GM21576 (cell line): Measurements from ENCODE around the gene RTP3.
"Not testable (repeated sequence)": the region's sequence is repeated elsewhere in the genome, so short reads cannot be mapped to it uniquely, and the experiment has no call there.

Experiments
- ATAC-seq: cut with Tn5 transposase; IDR thresholded peaks from one replicate; pipeline ENCODE4 v1.9.1; 2021; ENCODE audit warnings: mild to moderate bottlenecking, moderate library complexity; ENCODE audit not compliant: unreplicated experiment

RTP3 gene

GRCh38 chr3:46517016-46517783 is 19.4 kb downstream of the RTP3 start:
- no peak for ATAC-seq

- no peak for ATAC-seq
Measured at GRCh38 chr3:46517784-46518181, 20.0 kb downstream of the RTP3 start.

DNA sequence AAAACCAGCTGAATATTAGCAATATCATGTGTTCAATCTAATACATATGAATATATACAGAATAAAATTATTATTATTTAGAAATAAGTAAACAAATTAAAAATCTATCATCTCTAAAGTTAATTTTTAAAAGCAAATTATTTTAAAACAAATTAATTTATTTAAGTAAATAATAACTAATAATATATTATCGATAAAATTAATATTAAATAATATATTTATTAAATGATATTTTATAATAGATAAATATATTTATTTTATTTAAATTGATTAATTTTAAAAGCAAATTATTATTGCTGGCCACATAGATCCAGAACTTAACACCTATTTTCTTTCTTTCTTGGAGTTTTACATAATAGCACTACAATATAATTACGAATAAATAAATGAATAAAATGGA is 22.2 kb downstream of the RTP3 start:
- no peak for ATAC-seq

DNA sequence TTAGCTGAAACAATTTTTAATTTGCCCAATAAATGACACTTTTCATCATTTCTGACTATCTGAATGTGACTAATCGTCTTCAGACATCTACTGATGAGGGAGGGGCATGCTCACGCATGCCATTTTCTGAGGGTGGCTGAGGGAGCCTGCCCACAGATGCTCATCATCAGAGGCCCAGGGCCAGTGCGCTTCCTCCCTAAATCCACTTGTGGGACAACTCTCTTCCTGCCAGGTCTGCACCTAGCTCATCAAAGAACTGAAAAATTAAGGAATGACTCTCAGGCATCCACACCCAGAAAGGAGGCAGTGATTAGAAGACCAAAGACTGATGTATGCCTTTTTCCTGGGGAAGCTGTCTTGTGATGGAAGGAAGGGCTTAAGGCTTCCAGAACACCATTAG is 22.8 kb downstream of the RTP3 start:
- ATAC-seq = no peak

DNA sequence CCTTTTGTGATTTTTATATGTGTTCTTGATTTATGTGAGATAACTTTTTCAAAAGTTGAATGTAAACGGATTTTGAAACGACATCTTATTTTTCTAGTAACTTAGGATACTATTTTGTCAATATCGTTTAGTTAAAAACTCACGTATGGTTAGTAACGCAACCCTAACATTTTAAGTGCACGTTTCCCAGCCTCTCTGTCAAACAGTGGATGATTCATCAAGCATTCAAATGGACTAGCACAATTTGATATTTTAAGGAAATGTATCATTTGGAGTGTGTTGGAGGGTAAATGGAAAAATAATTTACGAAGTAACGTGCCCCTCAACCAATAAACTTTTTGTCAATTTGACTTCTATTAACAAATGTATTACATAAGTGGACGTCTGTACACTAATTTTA is 23.3 kb downstream of the RTP3 start:
- ATAC-seq = no peak

DNA sequence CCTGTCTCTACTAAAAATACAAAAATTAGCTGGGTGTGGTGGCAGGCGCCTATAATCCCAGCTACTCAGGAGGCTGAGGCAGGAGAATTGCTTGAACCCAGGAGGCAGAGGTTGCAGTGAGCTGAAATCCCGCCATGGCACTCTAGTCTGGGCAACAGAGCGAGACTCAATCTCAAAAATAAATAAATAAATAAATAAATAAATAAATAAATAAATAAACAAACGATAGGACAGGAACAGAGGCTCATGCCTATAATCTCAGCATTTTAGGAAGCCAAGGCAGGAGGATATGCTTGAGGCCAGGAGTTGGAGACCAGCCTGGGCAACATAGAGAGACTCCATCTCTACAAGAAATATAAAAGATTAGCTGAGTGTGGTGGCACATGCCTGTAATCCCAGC is 24.4 kb downstream of the RTP3 start:
- not testable (repeated sequence) for ATAC-seq

GRCh38 chr3:46523556-46523955 is 25.8 kb downstream of the RTP3 start:
- ATAC-seq = no peak

DNA sequence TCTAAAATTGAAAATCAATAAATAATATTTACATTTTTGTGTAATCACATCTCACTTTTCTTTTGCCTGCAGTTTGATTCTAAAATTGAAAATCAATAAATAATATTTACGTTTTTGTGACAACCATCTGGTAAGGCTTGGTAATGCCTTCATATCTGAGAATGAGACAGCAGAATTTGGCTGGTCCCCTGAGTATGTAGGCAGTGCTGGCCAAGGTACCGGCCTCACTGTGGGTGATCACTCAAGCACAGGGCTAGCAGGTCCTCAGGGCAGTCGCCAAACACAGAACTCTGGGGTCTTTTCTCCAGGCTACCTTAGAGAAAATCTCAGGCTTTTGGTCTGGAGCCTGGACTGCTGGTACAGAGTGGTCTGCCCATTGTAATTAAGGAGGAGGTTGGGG is 26.2 kb downstream of the RTP3 start:
- no peak for ATAC-seq

DNA sequence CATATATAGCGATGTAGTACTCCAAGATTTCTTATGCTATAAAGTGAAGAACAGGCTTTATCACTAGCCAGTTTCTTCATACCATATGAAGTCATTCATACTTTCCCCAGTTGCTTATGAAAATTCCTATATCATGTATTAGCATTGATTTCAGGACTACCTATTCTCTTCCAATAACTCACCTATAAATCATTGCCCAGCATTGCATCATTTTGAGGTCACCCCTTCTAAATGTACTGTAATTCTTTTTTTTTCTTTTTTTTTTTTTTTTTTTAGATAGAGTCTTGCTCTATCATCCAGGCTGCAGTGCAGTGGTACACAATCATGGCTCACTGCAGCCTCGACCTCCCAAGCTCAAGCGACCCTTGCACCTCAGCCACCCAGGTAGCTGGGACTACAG is 27.1 kb downstream of the RTP3 start:
- ATAC-seq = no peak

DNA sequence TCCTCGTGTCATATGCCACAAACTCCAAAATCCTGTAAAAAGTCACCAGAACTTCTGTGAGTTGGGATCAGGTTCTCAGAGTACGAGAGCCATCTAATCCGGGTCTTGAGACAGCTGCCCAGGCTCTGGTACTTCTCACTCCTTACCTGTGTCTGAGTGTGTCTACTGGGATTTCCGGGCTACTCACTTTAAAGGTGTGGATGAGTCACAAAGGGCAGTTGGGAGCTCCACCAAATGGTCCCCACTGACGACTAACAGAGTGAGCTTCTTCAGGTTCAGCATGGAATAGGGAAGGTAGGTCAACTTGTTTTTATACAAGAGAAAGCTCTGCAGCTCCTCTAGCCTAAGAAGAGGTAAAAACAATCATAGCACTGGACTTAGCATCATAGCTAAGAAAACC is 29.5 kb downstream of the RTP3 start:
- no peak for ATAC-seq

DNA sequence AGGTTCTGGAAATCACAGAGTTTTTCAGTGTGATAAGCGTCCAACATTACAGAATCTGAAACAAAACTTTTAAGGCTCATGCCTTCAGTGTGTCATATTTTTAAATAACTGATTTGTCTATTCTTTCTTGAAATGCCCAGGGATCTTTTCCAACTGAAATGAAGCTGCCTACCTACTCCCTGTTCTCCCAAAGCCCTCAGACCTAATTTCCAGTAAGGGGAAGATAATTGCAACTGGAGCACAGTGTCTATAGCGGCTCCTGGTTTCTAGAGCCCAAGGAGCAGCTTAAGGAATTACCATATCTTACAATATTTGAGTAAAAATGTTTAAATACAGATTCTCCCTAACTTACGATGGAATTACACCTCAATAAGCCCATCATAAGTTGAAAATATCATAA is 35.3 kb downstream of the RTP3 start:
- no peak for ATAC-seq

DNA sequence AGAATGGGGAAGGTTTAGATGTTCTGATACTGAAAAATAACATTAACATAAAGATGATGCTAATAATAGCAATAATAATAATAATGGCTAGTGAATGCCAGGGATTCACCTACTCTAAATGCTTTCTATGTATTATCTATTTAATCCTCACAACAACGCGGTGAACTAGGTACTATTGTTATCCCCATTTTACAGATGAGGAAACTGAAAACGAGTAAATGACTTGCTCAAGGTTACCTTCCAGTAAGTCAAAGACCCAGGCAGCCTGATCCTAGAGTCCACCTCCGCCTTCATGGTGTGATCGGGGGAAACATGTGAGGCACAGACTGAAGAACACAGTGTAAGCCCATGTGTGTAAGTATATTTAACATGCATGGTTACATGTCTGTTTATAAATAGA is 38.0 kb downstream of the RTP3 start:
- no peak for ATAC-seq

GRCh38 chr3:46536758-46537157 is 39.0 kb downstream of the RTP3 start:
- ATAC-seq = no peak

DNA sequence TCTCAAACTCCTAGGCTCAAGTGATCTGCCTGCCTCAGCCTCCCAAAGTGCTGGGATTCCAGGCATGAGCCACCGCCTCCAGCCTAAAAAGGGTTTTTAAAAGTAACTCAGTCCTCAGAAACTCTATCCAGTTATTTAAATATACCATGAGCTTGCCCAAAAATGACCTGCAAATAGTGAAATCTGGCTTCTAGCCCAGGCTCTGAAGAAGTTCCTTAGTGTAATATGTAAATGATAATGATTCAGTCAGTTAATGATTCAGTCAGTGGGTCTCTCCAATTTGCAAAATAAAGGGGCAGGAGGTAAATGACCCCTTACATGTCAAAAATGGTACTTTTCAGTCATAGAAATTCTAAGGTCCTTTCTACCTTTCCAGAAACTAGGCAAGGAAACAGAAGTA is 39.5 kb downstream of the RTP3 start:
- ATAC-seq = no peak

DNA sequence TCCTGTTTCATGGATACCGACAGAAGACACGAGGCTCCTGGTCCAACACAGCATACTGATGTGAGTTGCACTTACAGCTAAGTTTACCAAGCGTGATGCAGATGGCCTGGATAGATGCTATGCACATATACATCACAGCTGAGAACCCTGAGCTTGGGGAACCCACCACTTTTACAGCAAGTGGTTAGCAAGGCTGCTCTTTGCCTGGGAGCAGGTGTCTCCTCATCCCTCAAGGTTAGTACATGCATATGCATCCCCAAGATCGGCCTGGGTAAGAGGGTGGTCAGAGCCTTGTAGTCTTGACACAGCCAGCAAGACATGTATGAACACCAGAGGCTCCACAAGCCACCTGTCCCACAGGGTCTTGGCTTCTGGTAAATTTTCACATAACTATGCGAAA is 40.0 kb downstream of the RTP3 start:
- ATAC-seq = no peak

- ATAC-seq = not testable (repeated sequence)
Measured at GRCh38 chr3:46538425-46538802, 40.6 kb downstream of the RTP3 start.

GRCh38 chr3:46538803-46539442 is 41.1 kb downstream of the RTP3 start:
- peak; percentile 85 for ATAC-seq

DNA sequence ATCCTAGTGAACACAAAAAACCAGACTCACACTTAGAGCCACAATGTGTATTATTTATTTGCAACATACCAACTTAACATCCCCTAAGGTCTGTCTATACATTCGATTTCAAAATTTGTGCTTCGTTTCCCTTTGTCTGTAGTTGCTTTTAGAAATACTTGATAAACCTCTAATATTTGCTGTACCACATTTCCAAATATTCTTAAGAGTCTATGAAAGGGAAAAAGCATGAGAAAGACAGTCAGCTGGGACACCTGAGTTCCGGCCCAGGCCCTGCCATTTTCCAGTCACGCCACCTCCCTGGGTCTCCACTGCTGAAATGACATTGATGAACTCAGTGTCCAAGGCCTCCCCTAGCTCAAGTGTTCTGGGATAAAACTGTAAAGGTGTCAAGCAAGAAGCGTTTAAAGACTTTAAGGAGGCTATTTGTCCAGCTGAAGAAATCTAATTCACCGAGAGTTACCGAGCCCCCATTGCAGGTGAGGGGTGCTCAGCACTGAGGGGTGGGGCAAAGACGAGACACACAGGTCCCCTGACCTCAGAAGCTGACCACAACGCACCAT is 41.7 kb downstream of the RTP3 start:
- ATAC-seq = no peak

- no peak for ATAC-seq
Measured at GRCh38 chr3:46540550-46540949, 42.8 kb downstream of the RTP3 start.

DNA sequence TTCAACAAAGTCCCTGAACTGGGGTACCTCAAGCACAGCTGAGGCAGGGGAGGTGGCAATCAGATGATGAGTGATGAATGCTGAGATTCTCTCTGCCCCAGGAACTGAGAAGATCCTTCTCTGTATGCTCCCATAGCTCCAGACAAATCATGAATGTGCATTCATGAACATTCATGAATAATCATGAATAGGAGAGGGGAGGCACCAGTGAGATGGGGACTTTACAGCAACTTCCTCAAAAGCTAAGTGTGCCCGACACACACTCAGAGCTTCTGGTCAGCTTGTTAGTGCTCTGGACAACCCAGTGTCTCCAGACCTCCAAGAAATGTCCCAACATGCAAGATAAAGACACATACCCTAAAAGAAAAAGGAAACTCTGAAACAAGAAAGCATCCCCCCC is 44.1 kb downstream of the RTP3 start:
- ATAC-seq = no peak

DNA sequence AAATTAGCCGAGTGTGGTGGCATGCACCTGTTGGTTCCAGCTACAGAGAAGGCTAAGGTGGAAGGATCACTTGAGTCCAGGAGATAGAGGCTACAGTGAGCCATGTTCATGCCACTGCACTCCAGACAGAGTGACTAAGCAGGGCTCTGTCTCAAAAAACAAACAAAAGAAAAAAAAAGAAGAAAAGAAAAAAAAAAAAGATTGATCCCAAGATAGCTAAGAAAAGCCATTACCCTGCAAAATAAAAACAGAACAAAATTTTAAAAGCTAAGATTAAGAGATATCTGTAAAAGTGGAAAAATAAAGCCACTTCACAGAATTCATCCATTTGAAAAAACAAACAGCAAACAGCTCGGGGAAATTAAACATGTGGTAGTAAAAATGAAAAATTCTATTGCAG is 44.6 kb downstream of the RTP3 start:
- no peak for ATAC-seq

GRCh38 chr3:46542801-46543201 is 45.0 kb downstream of the RTP3 start:
- no peak for ATAC-seq
